ENCODE results near the gene SCAMP4. TPM values are rescaled to one million over a fixed set of nuclear protein-coding genes. Genes with fewer than 3 reads are reported as not detected.

Gene SCAMP4
- total and polyA plus RNA-seq, 9 of the 15 experiments (the other 6 are each of a cell fraction or from before 2014, with no cell fraction given), result 0.81 to 45.9 (median 12.8) TPM

- TF ChIP-seq CCAR2 (IDR thresholded peaks at IDR 0.05; ENCODE audit: low read depth, low read length), result no peak
- no peak for TF ChIP-seq TAF1 (IDR thresholded peaks at IDR 0.05; ENCODE audit: control insufficient read depth, extremely low read depth, insufficient read depth, low read length, severe bottlenecking)
- no peak for TF ChIP-seq XRCC3 (IDR thresholded peaks at IDR 0.05)
- TF ChIP-seq ELF2 (CRISPR knock-in tag; IDR thresholded peaks at IDR 0.05), result no peak
- TF ChIP-seq ZNF518B (CRISPR knock-in tag; IDR thresholded peaks at IDR 0.05), result no peak
- TF ChIP-seq BRD9 (IDR thresholded peaks at IDR 0.05; ENCODE audit: low read depth, partially characterized antibody), result no peak
- TF ChIP-seq ZSCAN32 (CRISPR knock-in tag; IDR thresholded peaks at IDR 0.05), result no peak
- TF ChIP-seq RBM15 (IDR thresholded peaks at IDR 0.05; ENCODE audit: insufficient read depth, low read length), result no peak
- TF ChIP-seq ZNF512 (tag; IDR thresholded peaks at IDR 0.05), result no peak
- TF ChIP-seq ZNF655 (CRISPR knock-in tag; IDR thresholded peaks at IDR 0.05), result no peak
- TF ChIP-seq CC2D1A (IDR thresholded peaks at IDR 0.05), result no peak
Measured at GRCh38 chr19:1914826-1915341, 9.7 kb downstream of the SCAMP4 start (continued).

Measured in K562 (cell line).